Measurements from ENCODE around the gene CD22. TPM values are rescaled to one million over a fixed set of nuclear protein-coding genes. Genes with fewer than 3 reads are reported as not detected.

Gene CD22
- total RNA-seq, 2 donors from 2014 or later: 14.0 TPM; not detected in 1

DNA sequence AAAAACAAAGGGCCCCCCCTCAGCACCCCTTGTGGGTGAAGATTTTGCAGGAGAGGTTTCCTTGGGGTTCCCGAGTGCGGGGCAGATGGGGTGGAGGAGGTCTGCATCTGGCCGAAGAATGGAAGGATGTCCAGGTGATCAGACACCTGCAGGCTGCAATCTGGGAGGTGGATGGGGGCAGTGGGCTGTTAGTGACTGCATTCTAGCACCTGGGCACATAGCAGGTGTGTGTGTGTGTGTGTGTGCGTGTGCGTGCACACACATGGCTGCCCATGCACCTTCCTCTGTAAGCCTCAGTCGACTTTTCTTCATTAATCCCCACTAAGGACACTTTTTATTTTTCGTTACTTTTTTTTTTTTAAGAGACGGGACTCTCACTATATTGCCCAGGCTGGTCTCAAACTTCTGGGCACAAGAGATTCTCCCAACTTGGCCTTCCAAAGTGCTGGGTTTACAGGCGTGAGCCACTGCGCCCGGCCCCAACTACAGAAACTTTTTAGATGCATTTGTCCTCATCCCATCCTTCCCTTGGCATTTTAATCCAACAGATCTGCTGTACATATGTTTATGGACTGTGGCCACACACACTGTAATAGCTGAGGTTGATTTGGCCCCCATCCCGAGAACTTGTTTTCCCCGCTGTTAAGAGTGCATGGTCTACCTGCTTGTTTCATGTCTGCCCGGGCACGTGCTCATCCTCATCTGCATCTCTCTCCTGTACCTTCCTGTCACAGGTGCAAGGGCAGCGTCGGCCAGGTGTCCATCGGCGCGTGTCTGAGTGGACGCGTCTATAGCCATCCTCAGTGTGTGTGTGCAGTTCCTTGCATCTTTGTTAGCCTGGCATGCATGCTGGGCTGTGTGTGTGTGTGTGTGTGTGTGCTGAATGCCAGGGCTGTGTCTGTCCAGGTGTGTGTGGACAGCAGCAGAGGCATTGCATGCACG lies 36.3 kb upstream of the CD22 start:
- H3K27me3 ChIP-seq (replicated peaks; ENCODE audit: insufficient read depth): no peaks in the 10 kb centered on the region
- intact Hi-C loops (cut with DNase I): no loop called here
- TF ChIP-seq POLR2AphosphoS5 (IDR thresholded peaks at IDR 0.05): no peak
- no peak for TF ChIP-seq CTCF (IDR thresholded peaks at IDR 0.05)
- no peak for TF ChIP-seq POLR2A (IDR thresholded peaks at IDR 0.05)
- WGBS: 57% methylated on average over 22 of the region's 23 CpGs
- no peak for DNase-seq (ENCODE audit: low spot score)
- H3K36me3 ChIP-seq: no peaks in the 10 kb centered on the region
- H3K4me1 ChIP-seq (replicated peaks): no peaks in the 10 kb centered on the region
- no peak overlapping the region for H3K27ac ChIP-seq
- H3K4me3 ChIP-seq: no peak overlapping the region
- no peaks in the 10 kb centered on the region for H3K9me3 ChIP-seq

GRCh38 chr19:35293363-35293739 lies 35.6 kb upstream of the CD22 start:
- 3% methylated on average over 5 of the region's 7 CpGs for WGBS
- Histone ChIP-seq H3K9me3 (no peaks in the 10 kb centered on the region), H3K4me3 (no peak overlapping the region), H3K27me3 (replicated peaks; ENCODE audit: insufficient read depth) (no peaks in the 10 kb centered on the region), H3K27ac (no peak overlapping the region), H3K4me1 (replicated peaks) (no peaks in the 10 kb centered on the region), H3K36me3 (no peaks in the 10 kb centered on the region)
- DNase-seq (ENCODE audit: low spot score): no peak
- TF ChIP-seq POLR2A (IDR thresholded peaks at IDR 0.05) (no peak), CTCF (IDR thresholded peaks at IDR 0.05) (no peak), POLR2AphosphoS5 (IDR thresholded peaks at IDR 0.05) (no peak)
- intact Hi-C loops (cut with DNase I): no loop called here

DNA sequence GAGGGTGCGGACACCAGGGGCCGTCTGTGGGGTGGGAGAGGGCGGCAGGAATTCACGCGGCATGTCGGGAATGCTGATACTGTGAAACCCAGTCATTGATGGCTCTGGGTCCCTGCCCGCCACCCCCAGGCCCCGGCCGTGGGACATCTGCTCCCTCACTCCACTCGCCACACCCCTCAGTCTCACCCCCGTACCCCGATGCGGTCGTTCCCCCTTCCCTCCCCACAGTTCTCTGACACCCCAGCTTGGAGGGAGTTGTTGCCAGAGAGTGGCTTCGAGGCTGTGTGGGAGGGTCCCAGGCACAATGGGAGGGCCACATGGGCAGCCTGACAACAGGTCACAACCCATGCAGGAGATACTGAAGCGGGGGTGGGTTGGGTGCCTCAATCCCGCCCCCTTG lies 35.2 kb upstream of the CD22 start:
- no peak for DNase-seq (ENCODE audit: low spot score)
- no peaks in the 10 kb centered on the region for H3K27me3 ChIP-seq (replicated peaks; ENCODE audit: insufficient read depth)
- 34% methylated on average over 17 of the region's 17 CpGs for WGBS
- intact Hi-C loops (cut with DNase I): no loop called here
- TF ChIP-seq CTCF (IDR thresholded peaks at IDR 0.05): no peak
- TF ChIP-seq POLR2AphosphoS5 (IDR thresholded peaks at IDR 0.05): no peak
- no peak for TF ChIP-seq POLR2A (IDR thresholded peaks at IDR 0.05)
- no peaks in the 10 kb centered on the region for H3K4me1 ChIP-seq (replicated peaks)
- H3K36me3 ChIP-seq: no peaks in the 10 kb centered on the region
- H3K4me3 ChIP-seq: no peak overlapping the region
- H3K27ac ChIP-seq: no peak overlapping the region
- no peaks in the 10 kb centered on the region for H3K9me3 ChIP-seq

DNA sequence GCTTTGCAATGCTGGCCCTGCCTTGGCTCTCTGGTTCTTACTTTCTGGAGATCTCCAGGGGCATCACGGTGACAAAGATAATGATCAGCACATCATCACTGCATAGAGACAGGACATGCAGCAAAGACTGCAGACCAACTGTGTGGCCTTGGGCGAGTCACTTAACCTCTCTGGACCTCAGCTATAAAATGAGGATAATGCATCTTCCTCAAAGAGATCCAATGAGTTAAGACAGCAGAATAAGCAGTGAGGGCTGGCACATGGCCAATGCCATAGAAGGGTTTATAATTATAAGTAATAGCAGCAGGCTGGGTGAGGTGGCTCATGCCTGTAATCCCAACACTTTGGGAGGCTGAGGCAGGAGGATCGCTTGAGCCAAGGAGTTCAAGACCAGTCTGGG lies 34.7 kb upstream of the CD22 start:
- no peak for DNase-seq (ENCODE audit: low spot score)
- no peaks in the 10 kb centered on the region for H3K36me3 ChIP-seq
- H3K4me1 ChIP-seq (replicated peaks): no peaks in the 10 kb centered on the region
- no peaks in the 10 kb centered on the region for H3K27me3 ChIP-seq (replicated peaks; ENCODE audit: insufficient read depth)
- 52% methylated on average over 3 of the region's 3 CpGs for WGBS
- no peak overlapping the region for H3K27ac ChIP-seq
- H3K9me3 ChIP-seq: no peaks in the 10 kb centered on the region
- intact Hi-C loops (cut with DNase I): no loop called here
- H3K4me3 ChIP-seq: no peak overlapping the region
- TF ChIP-seq CTCF (IDR thresholded peaks at IDR 0.05) (no peak), POLR2AphosphoS5 (IDR thresholded peaks at IDR 0.05) (no peak), POLR2A (IDR thresholded peaks at IDR 0.05) (no peak)

All from prostate gland (tissue), 2 donors.